Activated T-helper 2 cell treated with anti-CD3 and anti-CD28 coated beads, Interferon-gamma antibody, Interleukin-2, Interleukin-4, amounts not matched to agents 10 μg/mL and 5 μg/mL and 100 μg/mL, durations not matched to agents 14 hours and 24 hours and 36 hours (primary cell): ENCODE data around the gene CDK5RAP1. TPM values are rescaled to one million over a fixed set of nuclear protein-coding genes. Genes with fewer than 3 reads are reported as not detected.

Source experiments
- DNase-seq: peaks from one replicate; pipeline ENCODE4 v3.0.0; 2021; ENCODE audit warnings: low spot score
- H3K27ac Mint-ChIP-seq: one replicate; pipeline ENCODE4 v1.8.0; 2021; ENCODE audit warnings: mixed read lengths
- H3K27me3 Mint-ChIP-seq: one replicate; pipeline ENCODE4 v1.8.0; 2021; ENCODE audit warnings: low read depth, mixed read lengths
- H3K36me3 Mint-ChIP-seq: one replicate; pipeline ENCODE4 v1.8.0; 2021; ENCODE audit warnings: low read depth, mixed read lengths
- H3K4me1 Mint-ChIP-seq: one replicate; pipeline ENCODE4 v1.8.0; 2021; ENCODE audit warnings: low read depth, mixed read lengths
- H3K4me3 Mint-ChIP-seq: one replicate; pipeline ENCODE4 v1.8.0; 2021; ENCODE audit warnings: low read depth, mild to moderate bottlenecking, moderate library complexity, mixed read lengths
- H3K9me3 Mint-ChIP-seq: one replicate; pipeline ENCODE4 v1.8.0; 2021; ENCODE audit warnings: mixed read lengths
- intact Hi-C: fragments of 100-400 bp; cut with micrococcal nuclease; formaldehyde crosslinking; loops from one replicate; pipeline ENCODE4 v1.15.1; 2023
- total RNA-seq: library from RNA; stranded (reverse); gene quantifications from 2 replicates; pipeline ENCODE4 v1.2.3, GENCODE V29; 2022

Gene CDK5RAP1
- total RNA-seq, 1 donor from 2014 or later = 40.7 TPM

DNA sequence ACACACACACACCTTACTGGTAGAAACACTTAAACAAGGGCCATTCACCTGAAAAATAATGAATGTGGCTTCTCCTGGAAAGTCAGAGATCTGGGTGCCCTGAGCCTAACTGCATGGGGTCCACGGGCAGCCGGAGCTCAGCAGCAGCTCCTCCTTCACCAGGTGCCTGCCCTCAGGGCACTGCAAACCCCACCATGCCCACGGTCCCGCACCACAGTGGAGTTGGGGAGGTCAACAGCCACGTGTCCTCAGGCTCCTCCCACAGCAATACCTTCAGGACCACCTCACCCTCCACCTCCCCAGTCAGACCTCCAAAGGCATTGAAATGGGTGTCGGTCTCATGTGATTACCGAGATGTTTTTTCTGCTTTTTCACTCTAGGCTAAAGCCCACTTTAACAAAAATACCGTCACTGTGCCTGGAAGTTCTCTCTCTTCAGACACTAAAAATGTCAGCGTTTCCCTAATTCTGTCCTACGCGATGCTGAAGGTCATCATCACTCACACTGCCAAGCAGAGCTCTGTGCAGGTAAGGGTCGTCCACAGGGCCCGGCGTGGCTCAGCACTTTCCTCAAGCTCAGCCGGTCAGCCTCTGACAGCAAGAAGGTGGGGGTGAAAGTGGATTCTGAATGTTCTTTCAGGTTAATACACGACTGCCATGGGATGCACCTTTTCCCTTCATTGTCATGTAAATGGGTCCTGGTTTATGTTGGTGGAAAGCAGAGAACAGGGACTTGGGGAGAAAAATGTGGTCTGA is 48.9 kb downstream of the CDK5RAP1 start:
- H3K9me3 Mint-ChIP-seq = no peaks in the 10 kb centered on the region
- no peak overlapping the region for H3K4me3 Mint-ChIP-seq
- no peaks in the 10 kb centered on the region for H3K27me3 Mint-ChIP-seq
- intact Hi-C loops = no loop called here
- H3K27ac Mint-ChIP-seq = no peak overlapping the region
- peaks cover 6% of the 10 kb centered on the region for H3K36me3 Mint-ChIP-seq
- DNase-seq = no peak
- no peaks in the 10 kb centered on the region for H3K4me1 Mint-ChIP-seq

- Mint-ChIP-seq H3K27ac (no peak overlapping the region), H3K4me1 (no peaks in the 10 kb centered on the region), H3K36me3 (peaks cover 6% of the 10 kb centered on the region), H3K27me3 (no peaks in the 10 kb centered on the region), H3K4me3 (no peak overlapping the region), H3K9me3 (no peaks in the 10 kb centered on the region)
- intact Hi-C loops = no loop called here
- no peak for DNase-seq
Observed at GRCh38 chr20:33351696-33352095, 49.6 kb downstream of the CDK5RAP1 start.

- no peaks in the 10 kb centered on the region for H3K4me1 Mint-ChIP-seq
- H3K27ac Mint-ChIP-seq = no peak overlapping the region
- peaks cover 2% of the 10 kb centered on the region for H3K36me3 Mint-ChIP-seq
- H3K9me3 Mint-ChIP-seq = no peaks in the 10 kb centered on the region
- intact Hi-C loops = no loop called here
- no peak for DNase-seq
- H3K27me3 Mint-ChIP-seq = no peaks in the 10 kb centered on the region
- no peak overlapping the region for H3K4me3 Mint-ChIP-seq
Observed at GRCh38 chr20:33349493-33349892, 51.8 kb downstream of the CDK5RAP1 start.

- Mint-ChIP-seq H3K36me3 (peaks cover 2% of the 10 kb centered on the region), H3K4me3 (no peak overlapping the region), H3K4me1 (no peaks in the 10 kb centered on the region), H3K27me3 (no peaks in the 10 kb centered on the region), H3K9me3 (no peaks in the 10 kb centered on the region), H3K27ac (no peak overlapping the region)
- intact Hi-C loops = no loop called here
- no peak for DNase-seq
Observed at GRCh38 chr20:33348136-33348937, 53.0 kb downstream of the CDK5RAP1 start.

GRCh38 chr20:33345342-33345741 is 56.0 kb downstream of the CDK5RAP1 start:
- Mint-ChIP-seq H3K27ac (no peak overlapping the region), H3K4me3 (no peak overlapping the region), H3K4me1 (no peaks in the 10 kb centered on the region), H3K9me3 (no peaks in the 10 kb centered on the region), H3K27me3 (no peaks in the 10 kb centered on the region), H3K36me3 (peaks cover 2% of the 10 kb centered on the region)
- DNase-seq = no peak
- intact Hi-C loops = no loop called here

DNA sequence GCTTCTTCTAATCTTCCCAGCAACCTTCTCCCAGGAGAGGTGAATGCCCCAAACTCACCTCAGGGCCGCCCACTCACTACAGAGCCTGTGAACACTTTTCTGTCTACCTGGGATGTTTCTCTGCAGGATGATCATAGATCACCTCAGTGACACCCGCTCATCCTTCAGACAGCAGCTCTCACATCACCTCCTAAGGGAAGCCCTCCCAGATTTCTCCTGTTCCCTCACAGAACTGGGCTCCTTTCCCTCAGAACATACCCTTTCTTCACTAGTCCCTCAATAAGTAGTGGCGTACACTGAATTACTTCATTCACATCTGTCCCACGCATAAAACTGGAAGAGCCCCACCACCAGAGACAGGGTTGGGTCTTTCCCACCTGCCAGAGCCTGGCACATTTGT is 57.8 kb downstream of the CDK5RAP1 start:
- Mint-ChIP-seq H3K27ac (no peak overlapping the region), H3K27me3 (no peaks in the 10 kb centered on the region), H3K4me3 (no peak overlapping the region), H3K36me3 (no peaks in the 10 kb centered on the region), H3K4me1 (peaks cover 1% of the 10 kb centered on the region), H3K9me3 (no peaks in the 10 kb centered on the region)
- no peak for DNase-seq
- intact Hi-C loops = no loop called here

- DNase-seq = no peak
- Mint-ChIP-seq H3K9me3 (no peaks in the 10 kb centered on the region), H3K4me1 (peaks cover 8% of the 10 kb centered on the region), H3K27me3 (no peaks in the 10 kb centered on the region), H3K36me3 (no peaks in the 10 kb centered on the region), H3K27ac (no peak overlapping the region), H3K4me3 (no peak overlapping the region)
- intact Hi-C loops = no loop called here
Observed at GRCh38 chr20:33339515-33340058, 61.7 kb downstream of the CDK5RAP1 start.

GRCh38 chr20:33338467-33339258 is 62.7 kb downstream of the CDK5RAP1 start:
- Mint-ChIP-seq H3K36me3 (no peaks in the 10 kb centered on the region), H3K27me3 (no peaks in the 10 kb centered on the region), H3K4me1 (peaks cover 8% of the 10 kb centered on the region), H3K4me3 (no peak overlapping the region), H3K9me3 (no peaks in the 10 kb centered on the region), H3K27ac (no peak overlapping the region)
- no peak for DNase-seq
- intact Hi-C loops = no loop called here

GRCh38 chr20:33337531-33338165 is 63.7 kb downstream of the CDK5RAP1 start:
- Mint-ChIP-seq H3K27me3 (no peaks in the 10 kb centered on the region), H3K4me3 (no peak overlapping the region), H3K36me3 (no peaks in the 10 kb centered on the region), H3K27ac (no peak overlapping the region), H3K4me1 (peaks cover 8% of the 10 kb centered on the region), H3K9me3 (no peaks in the 10 kb centered on the region)
- intact Hi-C loops = no loop called here
- no peak for DNase-seq

- Mint-ChIP-seq H3K4me1 (peaks cover 8% of the 10 kb centered on the region), H3K9me3 (no peaks in the 10 kb centered on the region), H3K27me3 (no peaks in the 10 kb centered on the region), H3K4me3 (no peak overlapping the region), H3K36me3 (no peaks in the 10 kb centered on the region), H3K27ac (no peak overlapping the region)
- DNase-seq = no peak
- intact Hi-C loops = no loop called here
Observed at GRCh38 chr20:33337119-33337518, 64.2 kb downstream of the CDK5RAP1 start.

GRCh38 chr20:33336375-33336774 is 64.9 kb downstream of the CDK5RAP1 start:
- H3K9me3 Mint-ChIP-seq = no peaks in the 10 kb centered on the region
- no peaks in the 10 kb centered on the region for H3K27me3 Mint-ChIP-seq
- H3K4me3 Mint-ChIP-seq = no peak overlapping the region
- H3K36me3 Mint-ChIP-seq = no peaks in the 10 kb centered on the region
- H3K4me1 Mint-ChIP-seq = peaks cover 8% of the 10 kb centered on the region
- DNase-seq = no peak
- no peak overlapping the region for H3K27ac Mint-ChIP-seq
- intact Hi-C loops = no loop called here

DNA sequence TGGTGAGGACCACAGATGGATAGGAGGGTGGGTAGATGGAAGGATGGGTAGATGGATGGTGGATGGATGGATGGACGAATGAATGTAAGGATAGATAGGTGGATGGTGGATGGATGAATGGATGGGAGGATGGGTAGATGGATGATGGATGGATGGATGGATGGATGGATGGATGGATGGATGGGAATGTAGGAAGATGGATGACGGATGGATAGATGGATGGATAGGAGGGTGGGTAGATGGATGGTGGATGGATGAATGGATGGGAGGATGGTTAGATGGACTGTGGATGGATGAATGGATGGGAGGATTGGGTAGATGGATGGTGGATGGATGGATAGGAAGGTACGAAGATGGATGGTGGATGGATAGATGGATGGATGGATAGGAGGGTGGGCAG is 67.2 kb downstream of the CDK5RAP1 start:
- no peak overlapping the region for H3K27ac Mint-ChIP-seq
- no peaks in the 10 kb centered on the region for H3K27me3 Mint-ChIP-seq
- DNase-seq = no peak
- peaks cover 8% of the 10 kb centered on the region for H3K4me1 Mint-ChIP-seq
- H3K4me3 Mint-ChIP-seq = no peak overlapping the region
- H3K9me3 Mint-ChIP-seq = no peaks in the 10 kb centered on the region
- intact Hi-C loops = no loop called here
- H3K36me3 Mint-ChIP-seq = no peaks in the 10 kb centered on the region
